Testis (tissue), 5 donors: ENCODE results near the gene SLC2A6. TPM values are rescaled to one million over a fixed set of nuclear protein-coding genes. Genes with fewer than 3 reads are reported as not detected.

Experiments
- DNase-seq: peaks from one replicate; pipeline ENCODE4 v3.0.0-alpha.2; 2019
- H3K27ac ChIP-seq, 2 donors: fragments of 200-600 bp; sonication (generic); one replicate each; pipeline ENCODE4 v1.5.1; 2019
- H3K27me3 ChIP-seq: fragments of 200-600 bp; sonication (generic); one replicate; pipeline ENCODE4 v1.5.1; 2019
- H3K36me3 ChIP-seq: fragments of 200-600 bp; sonication (generic); one replicate; pipeline ENCODE4 v1.5.1; 2017; ENCODE audit warnings: low read depth; ENCODE audit errors: missing control alignments
- H3K4me1 ChIP-seq: fragments of 200-600 bp; sonication (generic); one replicate; pipeline ENCODE4 v1.5.1; 2019
- H3K4me3 ChIP-seq, 2 donors: fragments of 200-600 bp; sonication (generic); one replicate each; pipeline ENCODE4 v1.5.1; 2017 to 2019
- H3K9me3 ChIP-seq: fragments of 200-600 bp; sonication (generic); one replicate; pipeline ENCODE4 v1.5.1; 2017
- CTCF ChIP-seq, 3 experiments: fragments of 450-650 bp in 2 of 3; fragments of 200-600 bp in 1 of 3; sonication (generic) in 1 of 3; IDR thresholded peaks; one replicate each; pipeline ENCODE4 v1.5.1; 2016 to 2019; ENCODE audit warnings: antibody characterized with exemption in 3 of 3, mild to moderate bottlenecking in 2 of 3, moderate library complexity in 1 of 3
- POLR2A ChIP-seq: fragments of 450-650 bp; IDR thresholded peaks from one replicate; pipeline ENCODE4 v1.6.1; 2017; ENCODE audit warnings: antibody characterized with exemption, mild to moderate bottlenecking, moderate library complexity
- WGBS, 2 donors: methylation state at CpG; one replicate each; pipeline ENCODE4 v1.1.5; 2018; 5-methylcytosine and 5-hydroxymethylcytosine counted together
- intact Hi-C: fragments of 100-400 bp; cut with DNase I; formaldehyde crosslinking; loops from one replicate; pipeline ENCODE4 v1.15.1; 2023; ENCODE audit warnings: low total_unique reads
- long read RNA-seq, 2 donors: transcript quantifications; one replicate each; lab custom pipeline, GENCODE V29; 2026
- polyA plus RNA-seq: library from polyadenylated mRNA; stranded (reverse); fragments of 350-450 nt; fragmentation: Illumina TruSeq; extraction: RNeasy Lipid Tissue Mini Kit (QIAGEN cat#74804); gene quantifications from one replicate; pipeline ENCODE4 v1.2.3, GENCODE V29; 2014; ENCODE audit warnings: low read depth, low replicate concordance; ENCODE audit not compliant: insufficient read depth
- total RNA-seq, 2 donors: library from RNA; depleted of rRNA; stranded (reverse); fragments of >200 nt; gene quantifications; one replicate each; pipeline ENCODE4 v1.2.3, GENCODE V29; 2016

The SLC2A6 gene
- 1 to 10 TPM; 2.6 to 3.5 TPM for total RNA-seq
- polyA plus RNA-seq, result 2.9 TPM
- long read RNA-seq, donor 1, partial matches to known transcripts, result 0 of 3 reads
- long read RNA-seq, donor 1, other reads (novel, unspliced or antisense), result 0 of 3 reads
- long read RNA-seq, donor 2, partial matches to known transcripts, result 0 of 4 reads
- long read RNA-seq, donor 2, other reads (novel, unspliced or antisense), result 0 of 4 reads

GRCh38 chr9:133478851-133479711, at the start of gene SLC2A6:
Gene SLC2A6 (minus strand): TSS chr9:133479099. CDS start chr9:133479059, 40 bp downstream.
- H3K27me3 ChIP-seq, result no peaks in the 10 kb centered on the region
- no peaks in the 10 kb centered on the region for H3K36me3 ChIP-seq
- peak; percentile 93 for DNase-seq
- H3K27ac ChIP-seq, result peak within 1 kb of the TSS in 1 of 2 donors; percentile 60
- H3K9me3 ChIP-seq, result no peaks in the 10 kb centered on the region
- TF ChIP-seq POLR2A (no peak), CTCF (IDR thresholded peaks at IDR 0.05) (no peak)
- H3K4me3 ChIP-seq, result peak within 1 kb of the TSS; percentile 40 to 57
- H3K4me1 ChIP-seq, result peaks cover 8% of the 10 kb centered on the region
- WGBS, 2 donors, result 1 to 2% methylated on average over 12 to 81 of the region's 84 CpGs
- intact Hi-C loops, result no loop called here

- H3K9me3 ChIP-seq, result no peaks in the 10 kb centered on the region
- no peaks in the 10 kb centered on the region for H3K27me3 ChIP-seq
- intact Hi-C loops, result no loop called here
- H3K4me3 ChIP-seq, result no peak overlapping the region
- no peak for TF ChIP-seq CTCF (IDR thresholded peaks at IDR 0.05)
- no peak for TF ChIP-seq POLR2A
- 66 to 75% methylated on average over 14 to 21 of the region's 22 CpGs for WGBS, 2 donors
- no peak for DNase-seq
- H3K36me3 ChIP-seq, result no peaks in the 10 kb centered on the region
- peaks cover 44% of the 10 kb centered on the region for H3K4me1 ChIP-seq
- H3K27ac ChIP-seq, result no peak overlapping the region
Observed at GRCh38 chr9:133528001-133528875, 49.3 kb upstream of the SLC2A6 start.

GRCh38 chr9:133527444-133527920, 48.6 kb upstream of the SLC2A6 start:
- peaks cover 44% of the 10 kb centered on the region for H3K4me1 ChIP-seq
- WGBS, 2 donors, result 51 to 55% methylated on average over 16 to 18 of the region's 18 CpGs
- H3K4me3 ChIP-seq, result no peak overlapping the region
- H3K9me3 ChIP-seq, result no peaks in the 10 kb centered on the region
- no peak overlapping the region for H3K27ac ChIP-seq
- no peaks in the 10 kb centered on the region for H3K36me3 ChIP-seq
- intact Hi-C loops, result no loop called here
- TF ChIP-seq POLR2A (no peak), CTCF (IDR thresholded peaks at IDR 0.05) (no peak)
- no peaks in the 10 kb centered on the region for H3K27me3 ChIP-seq
- DNase-seq, result peak; percentile 61

- TF ChIP-seq CTCF (IDR thresholded peaks at IDR 0.05), result no peak
- TF ChIP-seq POLR2A, result no peak
- Histone ChIP-seq H3K27me3 (no peaks in the 10 kb centered on the region), H3K9me3 (no peaks in the 10 kb centered on the region), H3K4me3 (no peak overlapping the region), H3K27ac (no peak overlapping the region), H3K36me3 (no peaks in the 10 kb centered on the region), H3K4me1 (peaks cover 44% of the 10 kb centered on the region)
- intact Hi-C loops, result no loop called here
- WGBS, 2 donors, result 62 to 66% methylated on average over 12 to 21 of the region's 21 CpGs
- DNase-seq, result no peak
Observed at GRCh38 chr9:133526721-133527321, 47.9 kb upstream of the SLC2A6 start.
